IPS-15b (cell line): ENCODE measurements around the gene WASF2.

Source experiments
- H3K27me3 ChIP-seq: one replicate; pipeline ENCODE4 v1.6.1; 2013; ENCODE audit warnings: low read length; ENCODE audit not compliant: control insufficient read depth, insufficient read depth
- H3K36me3 ChIP-seq: one replicate; pipeline ENCODE4 v1.6.1; 2013; ENCODE audit warnings: low read length; ENCODE audit not compliant: control insufficient read depth, insufficient read depth
- H3K4me1 ChIP-seq: one replicate; pipeline ENCODE4 v1.6.1; 2013; ENCODE audit warnings: mild to moderate bottlenecking, low read length; ENCODE audit not compliant: control insufficient read depth, insufficient read depth
- H3K4me3 ChIP-seq: one replicate; pipeline ENCODE4 v1.5.1; 2013; ENCODE audit warnings: low read depth, low read length
- H3K9ac ChIP-seq: one replicate; pipeline ENCODE4 v1.6.1; 2013; ENCODE audit warnings: low read depth, mild to moderate bottlenecking, low read length
- H3K9me3 ChIP-seq: one replicate; pipeline ENCODE4 v1.6.1; 2013; ENCODE audit warnings: mild to moderate bottlenecking, low read length; ENCODE audit not compliant: control insufficient read depth, insufficient read depth

The WASF2 gene

DNA sequence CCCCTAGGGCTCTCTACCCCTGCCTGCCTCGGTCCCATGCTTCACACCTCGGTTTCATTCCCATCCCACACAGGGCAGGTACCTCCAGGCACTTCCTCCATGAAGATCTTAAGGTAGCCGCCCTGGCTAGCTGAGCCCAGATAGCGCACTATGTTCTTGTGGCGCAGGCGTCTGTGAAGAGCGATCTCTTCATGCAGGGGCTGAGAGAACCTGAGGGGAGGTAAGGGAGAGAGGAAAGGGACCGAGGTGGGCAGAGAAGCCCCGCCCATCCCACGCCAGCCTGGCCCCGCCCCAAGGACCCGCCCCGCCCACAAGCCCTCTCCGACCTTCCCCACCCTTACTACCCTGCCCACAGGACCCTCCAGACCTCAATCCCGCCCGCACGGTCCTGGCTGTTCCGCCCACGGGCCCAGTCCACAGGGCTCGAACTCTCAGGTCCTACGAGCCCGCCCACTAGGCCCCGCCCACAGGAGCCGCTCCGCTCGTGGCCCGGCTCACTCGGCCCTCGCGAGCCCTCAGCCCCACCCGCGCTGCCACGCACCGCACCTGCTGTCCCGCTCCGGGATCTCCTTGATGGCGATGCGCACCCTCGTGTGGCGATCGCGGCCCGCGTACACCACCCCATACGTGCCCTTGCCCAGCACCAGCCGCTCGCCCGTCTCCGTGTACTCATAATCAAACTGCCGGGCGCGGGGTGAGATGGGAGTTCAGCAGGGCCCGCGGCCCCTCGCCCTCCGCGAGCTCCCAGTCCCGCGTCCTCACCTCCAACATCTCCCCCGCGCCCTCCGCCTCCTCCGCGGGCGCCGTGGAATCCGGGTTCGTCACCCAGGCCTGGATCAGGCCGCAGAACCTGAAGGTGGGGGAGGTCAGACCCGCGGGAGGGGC, 129.6 kb downstream of the WASF2 start:
- Histone ChIP-seq H3K9me3 (no peaks in the 10 kb centered on the region), H3K4me1 (peaks cover 13% of the 10 kb centered on the region), H3K36me3 (no peaks in the 10 kb centered on the region), H3K27me3 (peaks cover 48% of the 10 kb centered on the region), H3K9ac (no peak overlapping the region), H3K4me3 (peak overlapping the region; percentile 77)

GRCh38 chr1:27359822-27360158, 130.2 kb downstream of the WASF2 start:
- Histone ChIP-seq H3K9me3 (no peaks in the 10 kb centered on the region), H3K9ac (no peak overlapping the region), H3K36me3 (no peaks in the 10 kb centered on the region), H3K27me3 (peaks cover 48% of the 10 kb centered on the region), H3K4me1 (peaks cover 8% of the 10 kb centered on the region), H3K4me3 (peak overlapping the region; percentile 77)

- no peak overlapping the region for H3K9ac ChIP-seq
- H3K4me1 ChIP-seq: peaks cover 3% of the 10 kb centered on the region
- H3K36me3 ChIP-seq: no peaks in the 10 kb centered on the region
- no peaks in the 10 kb centered on the region for H3K9me3 ChIP-seq
- no peak overlapping the region for H3K4me3 ChIP-seq
- peaks cover 48% of the 10 kb centered on the region for H3K27me3 ChIP-seq
Observed at GRCh38 chr1:27358928-27359313, 131.0 kb downstream of the WASF2 start.

DNA sequence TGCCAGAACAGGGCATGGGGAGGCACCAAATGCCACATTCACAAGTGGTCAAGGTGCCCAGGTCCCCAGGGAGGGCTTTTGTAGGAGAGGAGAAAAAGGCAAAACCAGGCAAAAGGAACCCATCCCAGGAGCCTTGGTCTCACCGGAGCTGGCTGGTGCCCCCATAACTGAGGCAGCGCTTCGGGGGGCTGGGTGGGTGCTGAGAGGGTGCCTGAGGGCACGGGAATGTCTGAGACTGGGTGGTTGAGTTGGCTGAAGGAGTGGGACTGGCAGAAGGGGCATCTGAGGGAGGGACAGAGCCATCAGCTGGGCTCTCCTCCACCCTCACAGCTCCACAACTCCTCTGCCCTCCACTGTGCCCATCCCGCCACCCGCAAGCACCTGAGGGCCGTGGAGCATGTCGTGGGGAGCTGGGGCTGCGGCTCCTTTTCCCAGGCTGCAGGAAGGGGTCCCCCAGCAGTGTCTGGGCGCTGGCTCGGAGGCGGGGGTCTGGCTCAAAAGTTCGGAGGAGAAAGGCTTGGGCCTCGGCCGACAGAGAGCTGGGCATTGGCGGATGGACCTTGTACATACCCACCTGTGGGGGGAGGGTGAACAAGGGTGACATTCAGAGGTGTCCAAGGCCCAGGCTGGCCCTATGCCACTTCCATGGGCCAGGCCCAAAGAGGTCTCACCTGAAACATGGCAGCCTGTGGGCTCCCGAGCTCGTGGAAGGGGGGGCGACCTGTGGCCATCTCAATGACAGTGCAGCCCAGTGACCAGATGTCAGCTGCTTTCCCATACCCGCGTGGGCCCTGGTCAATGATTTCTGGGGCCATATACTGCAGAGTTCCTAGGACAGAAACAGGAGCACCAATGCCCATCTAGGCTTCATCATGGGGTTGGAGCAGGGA, 131.7 kb downstream of the WASF2 start:
- Histone ChIP-seq H3K9me3 (no peaks in the 10 kb centered on the region), H3K4me1 (peaks cover 3% of the 10 kb centered on the region), H3K36me3 (no peaks in the 10 kb centered on the region), H3K9ac (no peak overlapping the region), H3K27me3 (peaks cover 45% of the 10 kb centered on the region), H3K4me3 (no peak overlapping the region)

- Histone ChIP-seq H3K9ac (no peak overlapping the region), H3K36me3 (no peaks in the 10 kb centered on the region), H3K4me3 (peak overlapping the region; percentile 39), H3K4me1 (peaks cover 3% of the 10 kb centered on the region), H3K9me3 (no peaks in the 10 kb centered on the region), H3K27me3 (peaks cover 45% of the 10 kb centered on the region)
Observed at GRCh38 chr1:27357281-27358037, 132.5 kb downstream of the WASF2 start.

DNA sequence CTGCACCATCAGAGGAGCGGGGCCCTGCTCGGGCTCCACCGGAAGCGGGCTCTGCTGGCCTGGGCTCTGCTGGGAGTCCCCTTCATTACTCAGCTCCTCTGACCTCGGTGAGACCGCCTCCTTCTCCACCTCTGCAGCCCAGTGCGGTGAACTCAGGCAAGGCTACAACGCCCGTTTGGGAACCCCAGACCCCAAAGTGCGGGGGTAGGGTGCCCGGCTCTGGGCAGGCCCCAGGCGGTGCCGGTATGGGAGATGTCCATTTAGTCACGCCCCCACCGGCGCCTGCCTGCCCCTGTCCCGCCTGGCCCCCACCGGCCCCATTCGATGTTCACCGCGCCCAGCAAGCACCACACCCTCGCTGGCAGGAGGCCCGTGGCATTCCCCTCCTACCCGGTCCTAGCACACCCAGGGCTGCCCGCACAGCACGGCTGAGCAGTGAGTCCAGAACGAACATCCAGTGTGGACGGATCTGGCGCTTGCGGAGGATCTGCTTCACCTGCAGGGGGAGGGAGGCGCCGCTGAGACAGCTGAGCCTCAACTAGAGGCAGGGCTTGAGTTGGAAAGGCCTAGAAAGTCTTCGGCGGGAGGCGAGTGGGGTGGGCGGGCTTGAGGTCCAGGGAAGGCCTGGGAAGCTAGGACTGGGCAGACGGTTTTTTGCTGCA, 133.2 kb downstream of the WASF2 start:
- Histone ChIP-seq H3K4me3 (no peak overlapping the region), H3K4me1 (peaks cover 3% of the 10 kb centered on the region), H3K36me3 (no peaks in the 10 kb centered on the region), H3K9ac (no peak overlapping the region), H3K9me3 (no peaks in the 10 kb centered on the region), H3K27me3 (peaks cover 40% of the 10 kb centered on the region)

- no peaks in the 10 kb centered on the region for H3K36me3 ChIP-seq
- no peak overlapping the region for H3K9ac ChIP-seq
- peaks cover 35% of the 10 kb centered on the region for H3K27me3 ChIP-seq
- no peak overlapping the region for H3K4me3 ChIP-seq
- H3K4me1 ChIP-seq: peaks cover 3% of the 10 kb centered on the region
- no peaks in the 10 kb centered on the region for H3K9me3 ChIP-seq
Observed at GRCh38 chr1:27356277-27356618, 133.7 kb downstream of the WASF2 start.

GRCh38 chr1:27355683-27356082, 134.3 kb downstream of the WASF2 start:
- peaks cover 3% of the 10 kb centered on the region for H3K4me1 ChIP-seq
- no peak overlapping the region for H3K4me3 ChIP-seq
- H3K27me3 ChIP-seq: peaks cover 29% of the 10 kb centered on the region
- H3K9ac ChIP-seq: no peak overlapping the region
- H3K36me3 ChIP-seq: no peaks in the 10 kb centered on the region
- H3K9me3 ChIP-seq: no peaks in the 10 kb centered on the region
